ENCODE measurements around the gene NOD2.

The NOD2 gene

GRCh38 chr16:50717494-50717893 lies 24.1 kb downstream of the NOD2 start:
- DNase-seq (ENCODE audit: low spot score) = no peak

- no peak for DNase-seq (ENCODE audit: low spot score)
Measured at GRCh38 chr16:50718061-50718760, 24.8 kb downstream of the NOD2 start.

DNA sequence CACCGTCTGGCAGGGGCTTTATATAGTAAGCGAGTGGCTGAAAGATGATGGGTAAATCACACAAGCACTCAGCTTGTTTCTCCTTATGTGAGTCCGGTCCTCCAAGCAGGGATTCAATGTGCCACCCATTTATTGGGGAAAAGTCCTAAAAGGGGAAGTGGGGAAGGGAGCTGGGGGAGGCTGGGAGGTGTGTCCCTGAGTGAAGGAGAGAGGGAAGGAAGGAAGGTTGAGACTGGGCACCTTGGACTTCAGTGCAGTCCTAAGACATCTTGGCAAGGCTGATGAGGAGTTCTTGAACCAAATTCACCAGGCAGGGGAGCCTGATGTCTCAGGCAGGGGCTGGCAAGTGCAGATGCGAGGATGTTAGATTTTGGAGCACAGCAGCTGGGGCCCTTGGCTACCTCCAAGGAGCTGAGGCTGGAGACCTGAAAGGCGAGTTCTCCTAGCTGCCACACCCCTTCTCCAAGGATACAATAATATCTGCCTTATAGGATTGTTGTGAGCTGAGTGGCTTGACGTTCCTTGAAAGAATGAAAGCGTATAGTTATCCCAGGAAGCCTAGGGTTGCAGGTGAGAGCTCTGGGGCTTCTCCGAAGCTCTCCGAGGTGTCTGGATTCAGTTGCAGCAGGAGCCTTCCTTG lies 25.5 kb downstream of the NOD2 start:
- no peak for DNase-seq (ENCODE audit: low spot score)

DNA sequence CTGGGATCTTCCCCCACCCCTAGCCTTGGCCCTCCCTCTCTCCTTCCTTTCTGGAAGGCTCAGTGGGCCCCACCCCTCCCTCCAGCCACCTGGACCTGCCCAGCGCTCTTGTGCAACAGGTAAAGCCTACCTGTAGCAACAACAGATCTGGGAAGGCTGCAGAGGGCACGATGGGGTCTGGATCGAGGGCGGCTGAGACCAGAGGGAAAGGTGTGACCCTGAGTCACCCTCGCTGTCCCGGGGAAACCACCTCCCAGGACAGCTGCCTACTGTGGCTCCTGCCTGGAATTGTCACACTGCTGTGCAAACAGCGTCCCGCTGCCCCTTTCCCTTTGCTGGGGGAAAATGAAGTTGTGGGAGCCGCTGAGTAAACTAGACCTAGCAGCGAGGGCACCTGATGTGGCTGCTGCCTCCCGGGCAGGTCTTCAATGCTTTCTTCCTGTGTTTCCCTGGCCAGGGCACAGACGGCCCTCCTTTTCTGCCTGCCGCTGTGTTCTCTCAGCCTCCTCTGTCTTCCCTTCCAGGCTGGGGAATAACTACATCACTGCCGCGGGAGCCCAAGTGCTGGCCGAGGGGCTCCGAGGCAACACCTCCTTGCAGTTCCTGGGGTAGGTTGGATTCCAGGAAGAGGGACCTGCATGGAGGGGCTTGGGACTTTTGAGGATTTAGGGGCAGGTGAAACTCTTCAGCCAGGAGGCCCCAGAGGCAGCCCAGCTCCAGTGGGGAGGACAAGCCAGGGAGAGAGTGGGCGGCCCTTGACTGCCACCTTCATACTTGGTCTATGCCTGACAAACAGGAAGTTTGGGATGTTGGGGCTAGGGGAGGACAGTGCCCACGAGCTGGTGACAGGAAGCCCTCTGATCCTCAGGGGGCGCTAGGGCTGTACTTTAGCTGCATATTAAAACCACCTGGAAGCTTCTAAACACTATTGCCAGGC lies 26.3 kb downstream of the NOD2 start:
- no peak for DNase-seq (ENCODE audit: low spot score)

DNA sequence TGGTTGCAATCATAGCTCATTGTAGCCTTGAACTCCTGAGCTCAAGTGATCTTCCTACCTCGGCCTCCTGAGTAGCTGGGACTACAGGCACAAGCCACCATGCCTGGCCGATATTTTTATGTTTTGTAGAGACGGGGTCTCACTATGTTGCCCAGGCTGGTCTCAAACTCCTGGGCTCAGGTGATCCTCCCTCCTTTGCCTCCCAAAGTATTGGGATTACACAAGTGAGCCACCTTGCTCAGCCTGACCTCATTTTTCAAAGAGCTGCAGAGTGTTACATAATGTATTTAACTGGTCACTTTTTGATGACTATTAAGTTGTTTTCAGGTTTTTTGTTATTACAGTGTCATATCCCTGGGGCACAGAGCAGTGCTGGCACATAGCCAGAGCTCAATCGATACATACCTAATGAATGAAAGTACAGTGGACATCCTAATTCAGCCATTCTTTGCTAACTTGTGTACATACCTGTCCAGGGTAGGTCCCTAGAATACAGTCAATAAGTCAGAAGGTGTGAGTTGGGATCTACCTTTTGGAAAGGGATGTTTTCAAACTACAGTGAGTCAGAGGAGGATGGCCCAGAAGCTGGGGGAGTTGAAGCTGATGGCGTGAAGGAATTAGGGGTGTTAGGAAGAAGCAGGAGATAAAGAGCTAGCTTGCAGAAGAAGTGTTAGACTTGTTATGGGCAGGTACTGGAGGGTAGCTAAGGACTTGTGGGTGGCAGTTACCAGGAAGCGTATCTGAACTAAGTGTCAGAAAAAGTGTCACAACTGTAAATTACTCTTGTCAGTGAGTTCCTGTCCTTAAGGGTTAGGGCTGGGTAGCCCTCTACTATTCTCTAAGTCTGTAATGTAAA lies 28.4 kb downstream of the NOD2 start:
- no peak for DNase-seq (ENCODE audit: low spot score)

- no peak for DNase-seq (ENCODE audit: low spot score)
Measured at GRCh38 chr16:50722405-50722737, 29.0 kb downstream of the NOD2 start.

- DNase-seq (ENCODE audit: low spot score) = no peak
Measured at GRCh38 chr16:50722960-50723359, 29.6 kb downstream of the NOD2 start.

GRCh38 chr16:50724306-50724705 lies 30.9 kb downstream of the NOD2 start:
- no peak for DNase-seq (ENCODE audit: low spot score)

GRCh38 chr16:50731130-50731988 lies 38.0 kb downstream of the NOD2 start:
- DNase-seq (ENCODE audit: low spot score) = no peak

GRCh38 chr16:50731989-50732832 lies 38.8 kb downstream of the NOD2 start:
- no peak for DNase-seq (ENCODE audit: low spot score)

DNA sequence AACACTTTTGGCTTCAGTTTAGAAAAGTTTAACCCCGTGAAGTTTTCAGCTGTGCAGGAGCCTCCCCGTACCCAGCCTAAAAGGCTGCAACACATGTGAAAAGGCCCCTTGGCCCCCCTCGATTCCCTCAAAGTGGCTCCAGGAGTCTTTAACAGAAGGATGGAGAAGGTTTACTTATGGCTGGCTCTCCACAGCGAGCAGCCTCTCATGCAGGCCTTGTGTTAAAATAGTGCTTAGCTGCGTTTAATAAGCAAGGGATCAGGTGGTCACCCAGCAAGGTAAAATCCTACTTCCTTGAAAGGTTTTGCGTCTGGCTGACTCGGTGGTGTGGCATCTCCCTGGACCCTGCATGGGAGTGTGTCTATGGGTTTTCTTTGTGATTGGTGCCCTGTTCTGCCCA lies 40.1 kb downstream of the NOD2 start:
- no peak for DNase-seq (ENCODE audit: low spot score)

DNA sequence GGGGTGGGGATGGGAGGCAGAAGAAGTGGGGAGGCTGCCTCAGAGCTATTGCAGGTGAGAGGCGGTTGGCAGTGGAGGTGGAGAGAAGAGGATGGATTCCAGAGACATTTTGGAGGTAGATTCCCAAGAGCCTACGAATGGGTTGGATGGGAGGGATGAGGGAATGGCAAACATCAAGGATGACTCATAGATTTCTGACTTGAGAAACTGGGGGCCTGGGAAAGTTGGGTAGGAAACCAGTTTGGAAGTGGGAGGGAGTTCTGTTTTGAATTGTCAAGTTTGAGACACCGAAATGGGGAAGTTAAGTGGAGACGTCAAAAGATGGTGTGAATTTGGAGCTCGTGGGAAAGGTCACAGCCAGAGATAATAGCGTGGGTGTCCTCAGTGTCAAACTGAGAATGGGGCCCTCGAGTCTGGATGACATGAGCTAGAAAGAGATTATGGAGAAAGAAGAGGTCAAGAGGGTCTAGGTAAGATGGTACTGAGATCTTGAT lies 42.3 kb downstream of the NOD2 start:
- DNase-seq (ENCODE audit: low spot score) = no peak

GRCh38 chr16:50736448-50736847 lies 43.0 kb downstream of the NOD2 start:
- no peak for DNase-seq (ENCODE audit: low spot score)

- no peak for DNase-seq (ENCODE audit: low spot score)
Measured at GRCh38 chr16:50737420-50737959, 44.1 kb downstream of the NOD2 start.

- no peak for DNase-seq (ENCODE audit: low spot score)
Measured at GRCh38 chr16:50739031-50739430, 45.6 kb downstream of the NOD2 start.

GRCh38 chr16:50740736-50741135 lies 47.3 kb downstream of the NOD2 start:
- DNase-seq (ENCODE audit: low spot score) = no peak

DNA sequence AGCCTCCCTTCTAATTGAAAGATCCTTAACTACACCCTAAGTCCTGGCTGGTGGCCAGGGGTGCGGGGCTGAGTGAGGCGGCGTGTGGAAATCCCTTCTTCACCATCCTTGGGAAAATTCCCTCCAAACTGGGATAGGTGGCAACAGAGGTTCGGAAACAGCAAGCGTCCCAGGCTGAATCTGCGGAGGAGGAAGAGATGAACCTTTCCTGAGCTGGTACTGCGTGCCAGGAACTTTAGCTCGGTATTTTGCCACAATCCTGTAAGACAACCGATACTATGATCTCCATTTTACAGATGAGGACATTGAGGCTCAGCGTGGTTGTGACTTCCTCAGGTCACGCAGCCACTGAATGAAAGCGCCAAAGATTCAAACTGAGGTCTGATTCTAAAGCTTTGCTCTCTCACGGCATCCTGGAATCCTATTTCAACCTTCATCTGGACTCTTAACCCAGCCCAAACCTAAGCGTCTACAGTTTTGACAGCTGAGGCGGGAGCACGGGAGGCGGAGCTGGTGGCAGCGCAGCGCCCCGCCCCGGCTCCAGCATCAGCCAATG lies 47.9 kb downstream of the NOD2 start:
- no peak for DNase-seq (ENCODE audit: low spot score)

- peak; percentile 98 for DNase-seq (ENCODE audit: low spot score)
Measured at GRCh38 chr16:50741781-50742575, 48.6 kb downstream of the NOD2 start, which contains the start of gene CYLD. CYLD (plus strand) TSS chr16:50742086; CDS start chr16:50749699, 7,613 bp downstream.
